ENCODE data around the gene ADISSP.

ADISSP gene

DNA sequence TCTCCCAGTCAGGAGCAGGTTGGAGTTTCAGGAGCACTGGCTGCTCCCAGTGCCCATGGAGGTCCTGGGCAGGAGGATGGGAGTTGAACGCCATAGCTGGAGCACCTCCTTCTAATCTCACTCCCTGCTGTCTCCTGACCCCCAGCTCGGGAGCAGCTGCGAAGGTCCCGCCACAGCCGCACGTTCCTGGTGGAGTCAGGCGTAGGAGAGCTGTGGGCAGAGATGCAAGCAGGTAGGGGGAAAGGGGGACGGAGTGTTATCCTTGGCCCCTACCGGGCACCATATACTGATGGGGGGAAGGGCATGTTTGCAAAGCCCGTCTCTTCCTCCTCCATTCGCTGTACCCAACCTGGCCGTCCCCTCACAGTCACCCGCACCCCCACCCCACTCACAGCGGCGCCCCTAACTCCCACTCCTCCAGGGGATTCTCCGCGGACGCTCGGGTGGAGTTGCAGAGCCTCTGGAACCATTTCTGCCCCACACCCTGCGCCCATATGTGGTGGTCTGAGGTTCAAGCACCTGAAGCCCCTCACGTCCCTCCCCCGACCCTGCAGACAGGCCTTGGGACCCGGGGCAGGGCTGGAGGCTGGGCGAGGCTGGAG lies 18.4 kb downstream of the ADISSP start:
- TF ChIP-seq BACH2 (CRISPR knock-in tag; IDR thresholded peaks at IDR 0.05; ENCODE audit: borderline replicate concordance) = no peak
- TF ChIP-seq ZC3H10 (CRISPR knock-in tag; IDR thresholded peaks at IDR 0.05) = no peak
- no peak for TF ChIP-seq ZNF70 (CRISPR knock-in tag; IDR thresholded peaks at IDR 0.05)
- TF ChIP-seq ZFP3 (CRISPR knock-in tag; IDR thresholded peaks at IDR 0.05) = no peak
- TF ChIP-seq ZFP30 (CRISPR knock-in tag; IDR thresholded peaks at IDR 0.05) = no peak
- TF ChIP-seq, protein P1, sequence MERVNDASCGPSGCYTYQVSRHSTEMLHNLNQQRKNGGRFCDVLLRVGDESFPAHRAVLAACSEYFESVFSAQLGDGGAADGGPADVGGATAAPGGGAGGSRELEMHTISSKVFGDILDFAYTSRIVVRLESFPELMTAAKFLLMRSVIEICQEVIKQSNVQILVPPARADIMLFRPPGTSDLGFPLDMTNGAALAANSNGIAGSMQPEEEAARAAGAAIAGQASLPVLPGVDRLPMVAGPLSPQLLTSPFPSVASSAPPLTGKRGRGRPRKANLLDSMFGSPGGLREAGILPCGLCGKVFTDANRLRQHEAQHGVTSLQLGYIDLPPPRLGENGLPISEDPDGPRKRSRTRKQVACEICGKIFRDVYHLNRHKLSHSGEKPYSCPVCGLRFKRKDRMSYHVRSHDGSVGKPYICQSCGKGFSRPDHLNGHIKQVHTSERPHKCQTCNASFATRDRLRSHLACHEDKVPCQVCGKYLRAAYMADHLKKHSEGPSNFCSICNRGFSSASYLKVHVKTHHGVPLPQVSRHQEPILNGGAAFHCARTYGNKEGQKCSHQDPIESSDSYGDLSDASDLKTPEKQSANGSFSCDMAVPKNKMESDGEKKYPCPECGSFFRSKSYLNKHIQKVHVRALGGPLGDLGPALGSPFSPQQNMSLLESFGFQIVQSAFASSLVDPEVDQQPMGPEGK (CRISPR knock-in tag; IDR thresholded peaks at IDR 0.05; ENCODE audit: borderline replicate concordance) = no peak
- no peak for TF ChIP-seq GLIS3 (CRISPR knock-in tag; IDR thresholded peaks at IDR 0.05)
- no peak for TF ChIP-seq ZNF8 (CRISPR knock-in tag; IDR thresholded peaks at IDR 0.05)
- TF ChIP-seq, protein P2, sequence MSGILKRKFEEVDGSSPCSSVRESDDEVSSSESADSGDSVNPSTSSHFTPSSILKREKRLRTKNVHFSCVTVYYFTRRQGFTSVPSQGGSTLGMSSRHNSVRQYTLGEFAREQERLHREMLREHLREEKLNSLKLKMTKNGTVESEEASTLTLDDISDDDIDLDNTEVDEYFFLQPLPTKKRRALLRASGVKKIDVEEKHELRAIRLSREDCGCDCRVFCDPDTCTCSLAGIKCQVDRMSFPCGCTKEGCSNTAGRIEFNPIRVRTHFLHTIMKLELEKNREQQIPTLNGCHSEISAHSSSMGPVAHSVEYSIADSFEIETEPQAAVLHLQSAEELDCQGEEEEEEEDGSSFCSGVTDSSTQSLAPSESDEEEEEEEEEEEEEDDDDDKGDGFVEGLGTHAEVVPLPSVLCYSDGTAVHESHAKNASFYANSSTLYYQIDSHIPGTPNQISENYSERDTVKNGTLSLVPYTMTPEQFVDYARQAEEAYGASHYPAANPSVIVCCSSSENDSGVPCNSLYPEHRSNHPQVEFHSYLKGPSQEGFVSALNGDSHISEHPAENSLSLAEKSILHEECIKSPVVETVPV (CRISPR knock-in tag; IDR thresholded peaks at IDR 0.05) = no peak
- TF ChIP-seq TCF4 (CRISPR knock-in tag; IDR thresholded peaks at IDR 0.05; ENCODE audit: borderline replicate concordance) = no peak
- TF ChIP-seq, protein P3, sequence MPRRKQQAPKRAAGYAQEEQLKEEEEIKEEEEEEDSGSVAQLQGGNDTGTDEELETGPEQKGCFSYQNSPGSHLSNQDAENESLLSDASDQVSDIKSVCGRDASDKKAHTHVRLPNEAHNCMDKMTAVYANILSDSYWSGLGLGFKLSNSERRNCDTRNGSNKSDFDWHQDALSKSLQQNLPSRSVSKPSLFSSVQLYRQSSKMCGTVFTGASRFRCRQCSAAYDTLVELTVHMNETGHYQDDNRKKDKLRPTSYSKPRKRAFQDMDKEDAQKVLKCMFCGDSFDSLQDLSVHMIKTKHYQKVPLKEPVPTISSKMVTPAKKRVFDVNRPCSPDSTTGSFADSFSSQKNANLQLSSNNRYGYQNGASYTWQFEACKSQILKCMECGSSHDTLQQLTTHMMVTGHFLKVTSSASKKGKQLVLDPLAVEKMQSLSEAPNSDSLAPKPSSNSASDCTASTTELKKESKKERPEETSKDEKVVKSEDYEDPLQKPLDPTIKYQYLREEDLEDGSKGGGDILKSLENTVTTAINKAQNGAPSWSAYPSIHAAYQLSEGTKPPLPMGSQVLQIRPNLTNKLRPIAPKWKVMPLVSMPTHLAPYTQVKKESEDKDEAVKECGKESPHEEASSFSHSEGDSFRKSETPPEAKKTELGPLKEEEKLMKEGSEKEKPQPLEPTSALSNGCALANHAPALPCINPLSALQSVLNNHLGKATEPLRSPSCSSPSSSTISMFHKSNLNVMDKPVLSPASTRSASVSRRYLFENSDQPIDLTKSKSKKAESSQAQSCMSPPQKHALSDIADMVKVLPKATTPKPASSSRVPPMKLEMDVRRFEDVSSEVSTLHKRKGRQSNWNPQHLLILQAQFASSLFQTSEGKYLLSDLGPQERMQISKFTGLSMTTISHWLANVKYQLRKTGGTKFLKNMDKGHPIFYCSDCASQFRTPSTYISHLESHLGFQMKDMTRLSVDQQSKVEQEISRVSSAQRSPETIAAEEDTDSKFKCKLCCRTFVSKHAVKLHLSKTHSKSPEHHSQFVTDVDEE (CRISPR knock-in tag; IDR thresholded peaks at IDR 0.05) = no peak
- TF ChIP-seq ZNF565 (CRISPR knock-in tag; conservative IDR thresholded peaks at IDR 0.05; ENCODE audit: low read depth) = no peak
- TF ChIP-seq TOX (CRISPR knock-in tag; IDR thresholded peaks at IDR 0.05; ENCODE audit: borderline replicate concordance) = no peak
- TF ChIP-seq ISL1 (CRISPR knock-in tag; IDR thresholded peaks at IDR 0.05) = no peak
- no peak for TF ChIP-seq SNAI2 (CRISPR knock-in tag; IDR thresholded peaks at IDR 0.05)
- no peak for ATAC-seq

DNA sequence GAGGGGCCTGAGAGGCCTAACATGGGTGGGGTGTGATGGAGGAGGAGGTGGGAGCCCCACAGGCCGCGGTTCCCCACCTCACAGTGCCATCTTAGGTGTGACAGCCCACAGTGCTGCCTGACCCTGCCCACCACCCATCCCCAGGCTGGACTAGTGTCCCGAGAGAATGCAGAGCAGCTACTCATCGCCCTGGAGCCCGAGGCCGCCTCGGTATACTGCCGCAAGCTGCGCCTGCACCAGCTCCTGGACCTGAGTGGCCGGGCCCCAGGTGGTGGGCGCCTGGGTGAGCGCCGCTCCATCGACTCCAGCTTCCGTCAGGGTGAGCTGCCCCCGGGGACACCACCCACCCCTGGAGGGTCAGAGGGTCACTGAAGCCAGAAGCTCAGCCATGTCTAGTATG lies 19.5 kb downstream of the ADISSP start:
- TF ChIP-seq, protein P4, sequence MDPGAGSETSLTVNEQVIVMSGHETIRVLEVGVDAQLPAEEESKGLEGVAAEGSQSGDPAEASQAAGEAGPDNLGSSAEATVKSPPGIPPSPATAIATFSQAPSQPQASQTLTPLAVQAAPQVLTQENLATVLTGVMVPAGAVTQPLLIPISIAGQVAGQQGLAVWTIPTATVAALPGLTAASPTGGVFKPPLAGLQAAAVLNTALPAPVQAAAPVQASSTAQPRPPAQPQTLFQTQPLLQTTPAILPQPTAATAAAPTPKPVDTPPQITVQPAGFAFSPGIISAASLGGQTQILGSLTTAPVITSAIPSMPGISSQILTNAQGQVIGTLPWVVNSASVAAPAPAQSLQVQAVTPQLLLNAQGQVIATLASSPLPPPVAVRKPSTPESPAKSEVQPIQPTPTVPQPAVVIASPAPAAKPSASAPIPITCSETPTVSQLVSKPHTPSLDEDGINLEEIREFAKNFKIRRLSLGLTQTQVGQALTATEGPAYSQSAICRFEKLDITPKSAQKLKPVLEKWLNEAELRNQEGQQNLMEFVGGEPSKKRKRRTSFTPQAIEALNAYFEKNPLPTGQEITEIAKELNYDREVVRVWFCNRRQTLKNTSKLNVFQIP (CRISPR knock-in tag; IDR thresholded peaks at IDR 0.05; ENCODE audit: borderline replicate concordance, low read depth) = no peak
- no peak for TF ChIP-seq TCF4 (CRISPR knock-in tag; IDR thresholded peaks at IDR 0.05; ENCODE audit: borderline replicate concordance)
- TF ChIP-seq, protein P1 (CRISPR knock-in tag; IDR thresholded peaks at IDR 0.05; ENCODE audit: borderline replicate concordance) = no peak
- no peak for TF ChIP-seq ZNF565 (CRISPR knock-in tag; conservative IDR thresholded peaks at IDR 0.05; ENCODE audit: low read depth)
- no peak for TF ChIP-seq PPARA (CRISPR knock-in tag; IDR thresholded peaks at IDR 0.05; ENCODE audit: borderline replicate concordance)
- no peak for TF ChIP-seq CSDC2 (CRISPR knock-in tag; IDR thresholded peaks at IDR 0.05)
- TF ChIP-seq ZNF70 (CRISPR knock-in tag; IDR thresholded peaks at IDR 0.05) = no peak
- TF ChIP-seq, protein P3 (CRISPR knock-in tag; IDR thresholded peaks at IDR 0.05) = no peak
- no peak for TF ChIP-seq GLIS3 (CRISPR knock-in tag; IDR thresholded peaks at IDR 0.05)
- no peak for TF ChIP-seq SNAI2 (CRISPR knock-in tag; IDR thresholded peaks at IDR 0.05)
- TF ChIP-seq ZFP3 (CRISPR knock-in tag; IDR thresholded peaks at IDR 0.05) = no peak
- TF ChIP-seq RARB (CRISPR knock-in tag; IDR thresholded peaks at IDR 0.05) = no peak
- TF ChIP-seq, protein P5, sequence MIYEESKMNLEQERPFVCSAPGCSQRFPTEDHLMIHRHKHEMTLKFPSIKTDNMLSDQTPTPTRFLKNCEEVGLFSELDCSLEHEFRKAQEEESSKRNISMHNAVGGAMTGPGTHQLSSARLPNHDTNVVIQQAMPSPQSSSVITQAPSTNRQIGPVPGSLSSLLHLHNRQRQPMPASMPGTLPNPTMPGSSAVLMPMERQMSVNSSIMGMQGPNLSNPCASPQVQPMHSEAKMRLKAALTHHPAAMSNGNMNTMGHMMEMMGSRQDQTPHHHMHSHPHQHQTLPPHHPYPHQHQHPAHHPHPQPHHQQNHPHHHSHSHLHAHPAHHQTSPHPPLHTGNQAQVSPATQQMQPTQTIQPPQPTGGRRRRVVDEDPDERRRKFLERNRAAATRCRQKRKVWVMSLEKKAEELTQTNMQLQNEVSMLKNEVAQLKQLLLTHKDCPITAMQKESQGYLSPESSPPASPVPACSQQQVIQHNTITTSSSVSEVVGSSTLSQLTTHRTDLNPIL (CRISPR knock-in tag; IDR thresholded peaks at IDR 0.05; ENCODE audit: low read depth) = no peak
- TF ChIP-seq ZNF8 (CRISPR knock-in tag; IDR thresholded peaks at IDR 0.05) = no peak
- no peak for TF ChIP-seq BACH2 (CRISPR knock-in tag; IDR thresholded peaks at IDR 0.05; ENCODE audit: borderline replicate concordance)
- TF ChIP-seq OSR1 (CRISPR knock-in tag; IDR thresholded peaks at IDR 0.05) = no peak
- no peak for TF ChIP-seq ARNTL (CRISPR knock-in tag; IDR thresholded peaks at IDR 0.05; ENCODE audit: borderline replicate concordance, low read depth)
- no peak for ATAC-seq
